ENCODE data around the gene TNIP3. TPM values are rescaled to one million over a fixed set of nuclear protein-coding genes. Genes with fewer than 3 reads are reported as not detected.

TNIP3 gene
- total RNA-seq, 1 donor from 2014 or later, result not detected

DNA sequence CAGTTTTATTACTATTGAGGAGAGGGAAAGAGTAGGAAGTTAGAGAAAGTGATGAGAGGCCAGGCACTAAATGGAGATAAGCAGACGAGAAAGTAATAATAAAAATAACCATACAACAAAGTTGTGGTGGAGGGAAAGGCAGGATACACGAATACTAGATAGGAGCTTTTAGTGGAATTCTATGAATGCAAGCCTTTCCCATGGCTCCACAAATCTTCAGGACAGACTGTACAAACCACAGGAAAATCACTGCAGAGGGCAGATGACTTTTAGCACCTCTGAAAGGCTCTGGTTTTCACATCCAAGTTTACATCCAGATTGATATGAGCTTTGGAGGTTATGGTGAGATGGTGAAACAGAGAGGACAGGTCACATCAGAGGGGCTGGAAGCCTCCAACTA lies 41.5 kb downstream of the TNIP3 start:
- Histone ChIP-seq H3K4me3 (no peak overlapping the region), H3K36me3 (no peaks in the 10 kb centered on the region), H3K79me2 (ENCODE audit: low read depth) (no peaks in the 10 kb centered on the region), H2AFZ (replicated peaks) (no peak overlapping the region), H3F3A (ENCODE audit: low read depth) (no peaks in the 10 kb centered on the region), H3K9ac (no peak overlapping the region), H3K4me1 (no peaks in the 10 kb centered on the region), H3K27ac (no peak overlapping the region), H3K27me3 (no peaks in the 10 kb centered on the region), H3K9me3 (ENCODE audit: low read depth) (no peaks in the 10 kb centered on the region), H4K20me1 (ENCODE audit: low read depth) (no peaks in the 10 kb centered on the region), H3K4me2 (no peak overlapping the region)
- no peaks in the 10 kb centered on the region for H3K36me3 Mint-ChIP-seq
- DNase-seq (ENCODE audit: low spot score), result no peak
- H3K27ac Mint-ChIP-seq, result no peak overlapping the region
- H3K27me3 Mint-ChIP-seq (ENCODE audit: insufficient read depth, low read depth), result no peaks in the 10 kb centered on the region
- peaks cover 3% of the 10 kb centered on the region for H3K4me1 Mint-ChIP-seq
- TF ChIP-seq, protein P1, sequence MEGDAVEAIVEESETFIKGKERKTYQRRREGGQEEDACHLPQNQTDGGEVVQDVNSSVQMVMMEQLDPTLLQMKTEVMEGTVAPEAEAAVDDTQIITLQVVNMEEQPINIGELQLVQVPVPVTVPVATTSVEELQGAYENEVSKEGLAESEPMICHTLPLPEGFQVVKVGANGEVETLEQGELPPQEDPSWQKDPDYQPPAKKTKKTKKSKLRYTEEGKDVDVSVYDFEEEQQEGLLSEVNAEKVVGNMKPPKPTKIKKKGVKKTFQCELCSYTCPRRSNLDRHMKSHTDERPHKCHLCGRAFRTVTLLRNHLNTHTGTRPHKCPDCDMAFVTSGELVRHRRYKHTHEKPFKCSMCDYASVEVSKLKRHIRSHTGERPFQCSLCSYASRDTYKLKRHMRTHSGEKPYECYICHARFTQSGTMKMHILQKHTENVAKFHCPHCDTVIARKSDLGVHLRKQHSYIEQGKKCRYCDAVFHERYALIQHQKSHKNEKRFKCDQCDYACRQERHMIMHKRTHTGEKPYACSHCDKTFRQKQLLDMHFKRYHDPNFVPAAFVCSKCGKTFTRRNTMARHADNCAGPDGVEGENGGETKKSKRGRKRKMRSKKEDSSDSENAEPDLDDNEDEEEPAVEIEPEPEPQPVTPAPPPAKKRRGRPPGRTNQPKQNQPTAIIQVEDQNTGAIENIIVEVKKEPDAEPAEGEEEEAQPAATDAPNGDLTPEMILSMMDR (IDR thresholded peaks at IDR 0.05), result no peak
- H3K4me3 Mint-ChIP-seq, result no peak overlapping the region
- no peaks in the 10 kb centered on the region for H3K9me3 Mint-ChIP-seq

DNA sequence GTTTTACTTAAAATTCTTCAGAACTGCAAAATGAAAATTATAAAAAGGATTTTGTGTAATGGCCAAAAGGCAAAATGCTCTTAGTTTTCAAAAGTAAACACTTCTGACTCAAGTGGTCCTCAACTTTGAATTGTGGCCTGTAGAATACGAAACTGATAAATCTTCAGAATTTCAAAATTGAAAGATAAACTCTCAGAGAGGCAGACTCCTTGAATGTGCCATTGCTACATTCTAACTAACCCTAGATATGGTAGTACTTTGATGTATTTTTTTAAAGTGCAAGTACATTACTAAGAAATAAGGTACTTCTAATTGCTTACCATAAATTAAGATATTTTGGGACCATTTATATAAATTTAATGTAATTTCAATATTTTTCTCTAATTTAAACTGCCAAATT lies 44.4 kb downstream of the TNIP3 start:
- no peak overlapping the region for H3K27ac Mint-ChIP-seq
- no peak overlapping the region for H2AFZ ChIP-seq (replicated peaks)
- H3K4me2 ChIP-seq, result no peak overlapping the region
- H3K9me3 Mint-ChIP-seq, result no peaks in the 10 kb centered on the region
- H3K27ac ChIP-seq, result no peak overlapping the region
- H3K9ac ChIP-seq, result no peak overlapping the region
- H3K4me1 ChIP-seq, result no peaks in the 10 kb centered on the region
- no peak for DNase-seq (ENCODE audit: low spot score)
- TF ChIP-seq EZH2 (IDR thresholded peaks at IDR 0.05) (no peak), EZH2phosphoT487 (IDR thresholded peaks at IDR 0.05) (no peak)
- TF ChIP-seq, protein P1 (IDR thresholded peaks at IDR 0.05), result no peak
- no peaks in the 10 kb centered on the region for H3K36me3 ChIP-seq
- no peaks in the 10 kb centered on the region for H3F3A ChIP-seq (ENCODE audit: low read depth)
- no peak overlapping the region for H3K4me3 Mint-ChIP-seq
- H4K20me1 ChIP-seq (ENCODE audit: low read depth), result no peaks in the 10 kb centered on the region
- H3K27me3 Mint-ChIP-seq (ENCODE audit: insufficient read depth, low read depth), result no peaks in the 10 kb centered on the region
- H3K4me1 Mint-ChIP-seq, result peaks cover 3% of the 10 kb centered on the region
- no peaks in the 10 kb centered on the region for H3K27me3 ChIP-seq
- no peaks in the 10 kb centered on the region for H3K9me3 ChIP-seq (ENCODE audit: low read depth)
- H3K79me2 ChIP-seq (ENCODE audit: low read depth), result no peaks in the 10 kb centered on the region
- H3K4me3 ChIP-seq, result no peak overlapping the region
- no peaks in the 10 kb centered on the region for H3K36me3 Mint-ChIP-seq

DNA sequence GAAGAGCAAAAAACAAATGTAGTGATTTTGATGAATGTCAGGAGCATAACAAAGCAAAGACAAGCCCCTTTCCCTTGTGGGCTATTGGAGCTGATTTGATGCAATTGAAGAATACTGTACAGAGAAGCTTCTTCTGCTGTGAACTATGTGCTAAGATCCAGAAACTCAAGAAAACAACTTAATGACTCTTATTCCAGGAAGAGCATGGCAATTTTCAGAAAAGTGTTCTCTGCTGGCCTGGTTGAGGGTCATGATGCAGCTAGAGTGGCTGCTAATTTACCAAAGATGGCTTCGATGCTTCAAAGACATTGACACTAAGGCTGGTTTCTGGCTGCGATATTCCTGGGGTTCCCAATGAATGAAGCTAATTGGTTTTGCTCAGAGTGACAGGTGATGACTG lies 45.8 kb downstream of the TNIP3 start:
- H3K27me3 Mint-ChIP-seq (ENCODE audit: insufficient read depth, low read depth), result no peaks in the 10 kb centered on the region
- TF ChIP-seq EZH2phosphoT487 (IDR thresholded peaks at IDR 0.05), result no peak
- TF ChIP-seq, protein P1 (IDR thresholded peaks at IDR 0.05), result no peak
- no peak for TF ChIP-seq EZH2 (IDR thresholded peaks at IDR 0.05)
- Histone ChIP-seq H3K27ac (no peak overlapping the region), H4K20me1 (ENCODE audit: low read depth) (no peaks in the 10 kb centered on the region), H3K4me2 (no peak overlapping the region), H3K4me1 (no peaks in the 10 kb centered on the region), H3F3A (ENCODE audit: low read depth) (no peaks in the 10 kb centered on the region), H3K9me3 (ENCODE audit: low read depth) (no peaks in the 10 kb centered on the region), H3K9ac (no peak overlapping the region), H3K79me2 (ENCODE audit: low read depth) (no peaks in the 10 kb centered on the region), H3K36me3 (no peaks in the 10 kb centered on the region), H2AFZ (replicated peaks) (no peak overlapping the region), H3K27me3 (no peaks in the 10 kb centered on the region), H3K4me3 (no peak overlapping the region)
- no peak for DNase-seq (ENCODE audit: low spot score)
- H3K27ac Mint-ChIP-seq, result no peak overlapping the region
- H3K4me3 Mint-ChIP-seq, result no peak overlapping the region
- peaks cover 3% of the 10 kb centered on the region for H3K4me1 Mint-ChIP-seq
- no peaks in the 10 kb centered on the region for H3K9me3 Mint-ChIP-seq
- H3K36me3 Mint-ChIP-seq, result no peaks in the 10 kb centered on the region

DNA sequence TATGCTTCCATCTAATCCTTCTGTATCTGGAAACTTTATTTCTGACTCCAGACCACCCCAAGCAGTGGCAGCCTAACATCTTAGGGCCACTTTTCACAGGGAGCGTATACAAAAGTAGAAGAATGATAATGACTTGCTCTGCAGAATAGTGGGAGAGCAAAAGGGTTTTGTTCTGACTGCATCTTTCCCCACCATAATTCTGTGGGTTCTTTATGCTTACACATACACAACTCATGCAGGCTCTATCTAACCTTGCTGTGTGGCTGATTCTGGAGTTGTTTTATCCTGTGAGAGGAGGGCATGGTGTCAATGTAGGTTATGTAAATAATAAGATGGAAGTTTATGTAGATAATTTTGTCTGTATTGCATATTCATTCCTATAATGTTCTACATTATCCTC lies 49.4 kb downstream of the TNIP3 start:
- Mint-ChIP-seq H3K9me3 (no peaks in the 10 kb centered on the region), H3K27ac (no peak overlapping the region), H3K4me3 (no peak overlapping the region), H3K4me1 (peaks cover 3% of the 10 kb centered on the region), H3K36me3 (no peaks in the 10 kb centered on the region), H3K27me3 (ENCODE audit: insufficient read depth, low read depth) (no peaks in the 10 kb centered on the region)
- Histone ChIP-seq H4K20me1 (ENCODE audit: low read depth) (no peaks in the 10 kb centered on the region), H3K4me1 (no peaks in the 10 kb centered on the region), H3K79me2 (ENCODE audit: low read depth) (no peaks in the 10 kb centered on the region), H3K27ac (no peak overlapping the region), H2AFZ (replicated peaks) (no peak overlapping the region), H3K9me3 (ENCODE audit: low read depth) (no peaks in the 10 kb centered on the region), H3K9ac (no peak overlapping the region), H3K4me3 (no peak overlapping the region), H3K36me3 (no peaks in the 10 kb centered on the region), H3K4me2 (no peak overlapping the region), H3K27me3 (no peaks in the 10 kb centered on the region), H3F3A (ENCODE audit: low read depth) (no peaks in the 10 kb centered on the region)
- no peak for DNase-seq (ENCODE audit: low spot score)
- no peak for TF ChIP-seq EZH2phosphoT487 (IDR thresholded peaks at IDR 0.05)
- TF ChIP-seq, protein P1 (IDR thresholded peaks at IDR 0.05), result no peak
- TF ChIP-seq EZH2 (IDR thresholded peaks at IDR 0.05), result no peak
